Gastrocnemius medialis (tissue), 4 donors: ENCODE measurements around the gene UGT1A9. TPM values are rescaled to one million over a fixed set of nuclear protein-coding genes. Genes with fewer than 3 reads are reported as not detected.
"Not testable (repeated sequence)": the region's sequence is repeated elsewhere in the genome, so short reads cannot be mapped to it uniquely, and the experiment has no call there.

Experiments used
- ATAC-seq, 2 donors: fragments of 150-250 bp; one replicate each; pipeline ENCODE4 v1.9.1; 2016
- DNase-seq, 2 donors: peaks; one replicate each; pipeline ENCODE4 v3.0.0-alpha.2; 2019
- H3K27ac ChIP-seq, 4 donors: fragments of 200-600 bp; sonication (generic); 1 replicate in 1 of 4; 2 replicates in 3 of 4; pipeline ENCODE4 v1.5.1; 2016 to 2018; ENCODE audit warnings: mild to moderate bottlenecking in 2 of 4, moderate library complexity in 1 of 4
- H3K27me3 ChIP-seq, 3 donors: fragments of 200-600 bp; sonication (generic) in 2 of 3; 1 replicate in 1 of 3; 2 replicates in 2 of 3; pipeline versions ENCODE4 v1.5.1 to v1.6.0; 2016 to 2019; ENCODE audit warnings: mild to moderate bottlenecking in 1 of 3, moderate library complexity in 1 of 3
- H3K36me3 ChIP-seq, 2 donors: fragments of 200-600 bp; sonication (generic) in 1 of 2; one replicate each; pipeline ENCODE4 v1.5.1; 2017 to 2018
- H3K4me1 ChIP-seq, 2 donors: fragments of 200-600 bp; sonication (generic) in 1 of 2; one replicate each; pipeline ENCODE4 v1.5.1; 2016 to 2017; ENCODE audit warnings: mild to moderate bottlenecking in 2 of 2
- H3K4me3 ChIP-seq, 4 donors: fragments of 200-600 bp; sonication (generic) in 3 of 4; 1 replicate in 1 of 4; 2 replicates in 3 of 4; pipeline ENCODE4 v1.5.1; 2016 to 2019; ENCODE audit warnings: mild to moderate bottlenecking in 2 of 4
- H3K9me3 ChIP-seq, 3 donors: fragments of 200-600 bp; sonication (generic) in 2 of 3; 1 replicate in 1 of 3; 2 replicates in 2 of 3; pipeline ENCODE4 v1.5.1; 2016 to 2019
- CTCF ChIP-seq, 5 experiments: fragments of 450-650 bp in 3 of 5; fragments of 200-600 bp in 2 of 5; sonication (generic) in 2 of 5; IDR thresholded peaks in 4 of 5; conservative IDR thresholded peaks in 1 of 5; 1 replicate in 4 of 5; 2 replicates in 1 of 5; pipeline ENCODE4 v1.5.1; 2016 to 2019; ENCODE audit warnings: antibody characterized with exemption in 5 of 5, mild to moderate bottlenecking in 3 of 5, moderate library complexity in 3 of 5
- POLR2A ChIP-seq, 2 donors: fragments of 450-650 bp; IDR thresholded peaks; one replicate each; pipeline ENCODE4 v1.6.1; 2017; ENCODE audit warnings: antibody characterized with exemption in 2 of 2, mild to moderate bottlenecking in 2 of 2, moderate library complexity in 2 of 2
- in situ Hi-C, 4 donors: fragments of 200-750 bp; cut with MboI; loops; one replicate each; pipeline versions ENCODE4 v1.15.0 to v1.8.0; 2017; ENCODE audit warnings: low sequenced_read_pairs in 4 of 4
- intact Hi-C: fragments of 100-400 bp; cut with DNase I; formaldehyde crosslinking; loops from one replicate; pipeline ENCODE4 v1.15.1; 2023; ENCODE audit warnings: low total_unique reads
- total RNA-seq, 4 donors: library from RNA; depleted of rRNA; stranded (reverse); fragments of >200 nt; gene quantifications; one replicate each; pipeline versions ENCODE4 v1.1.0 to v1.2.3, GENCODE V29; 2016

UGT1A9 gene
- total RNA-seq, 4 donors from 2014 or later = 0.13 to 0.38 TPM; not detected in 2

DNA sequence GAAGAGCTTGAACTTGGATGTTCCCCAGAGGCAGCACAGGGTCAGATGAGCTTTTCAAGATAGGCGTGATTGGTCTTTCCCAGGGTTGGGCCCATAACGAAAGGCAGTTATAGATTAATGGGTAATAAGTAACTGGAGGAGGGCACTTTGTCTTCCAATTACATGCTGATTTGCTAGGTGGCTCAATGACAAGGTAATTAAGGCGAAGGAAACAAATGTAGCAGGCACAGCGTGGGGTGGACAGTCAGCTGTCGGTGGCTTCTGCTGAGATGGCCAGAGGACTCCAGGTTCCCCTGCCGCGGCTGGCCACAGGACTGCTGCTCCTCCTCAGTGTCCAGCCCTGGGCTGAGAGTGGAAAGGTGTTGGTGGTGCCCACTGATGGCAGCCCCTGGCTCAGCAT is 46.9 kb downstream of the UGT1A9 start, which contains the start of gene UGT1A4:
Gene UGT1A4 (plus strand): TSS at position 185 of the 400 bp plus-strand sequence. CDS start 85 bp downstream, at position 270.
- Histone ChIP-seq H3K4me3 (no peak within 1 kb of the TSS), H3K9me3 (no peaks in the 10 kb centered on the region), H3K4me1 (no peaks in the 10 kb centered on the region), H3K36me3 (no peaks in the 10 kb centered on the region), H3K27ac (no peak within 1 kb of the TSS), H3K27me3 (no peaks in the 10 kb centered on the region)
- intact Hi-C loops (no loop called here), in situ Hi-C loops (no loop called here)
- no peak for DNase-seq
- no peak for TF ChIP-seq POLR2A (IDR thresholded peaks at IDR 0.05)
- no peak for TF ChIP-seq CTCF (IDR thresholded peaks at IDR 0.05 in 4 of 5, conservative IDR thresholded peaks at IDR 0.05 in 1 of 5)
- no peak for ATAC-seq

GRCh38 chr2:233728723-233729301 is 57.1 kb downstream of the UGT1A9 start, which contains the start of gene UGT1A3:
Gene UGT1A3, plus strand, starts transcription at chr2:233729042. Its CDS starts 85 bp downstream, at chr2:233729127.
- TF ChIP-seq CTCF (IDR thresholded peaks at IDR 0.05 in 4 of 5, conservative IDR thresholded peaks at IDR 0.05 in 1 of 5) = no peak
- no peak for TF ChIP-seq POLR2A (IDR thresholded peaks at IDR 0.05)
- Histone ChIP-seq H3K27me3 (no peaks in the 10 kb centered on the region), H3K27ac (no peak within 1 kb of the TSS), H3K4me3 (no peak within 1 kb of the TSS), H3K36me3 (no peaks in the 10 kb centered on the region), H3K9me3 (no peaks in the 10 kb centered on the region), H3K4me1 (no peaks in the 10 kb centered on the region)
- no peak for ATAC-seq
- intact Hi-C loops = no loop called here
- in situ Hi-C loops = no loop called here
- DNase-seq = no peak

- intact Hi-C loops, ATAC-seq, H3K36me3 ChIP-seq, H3K27ac ChIP-seq, H3K4me3 ChIP-seq, H3K9me3 ChIP-seq, DNase-seq, H3K27me3 ChIP-seq, H3K4me1 ChIP-seq, in situ Hi-C loops: not testable (repeated sequence)
These were observed 65.4 kb downstream of the UGT1A9 start for GRCh38 chr2:233736868-233737653.

GRCh38 chr2:233740870-233741269 is 69.2 kb downstream of the UGT1A9 start:
- Histone ChIP-seq H3K36me3 (no peaks in the 10 kb centered on the region), H3K27me3 (no peaks in the 10 kb centered on the region)
- in situ Hi-C loops = no loop called here

More at GRCh38 chr2:233740870-233741269, 69.2 kb downstream of the UGT1A9 start:
- DNase-seq (no peak), ATAC-seq (no peak)
- H3K9me3 ChIP-seq = no peaks in the 10 kb centered on the region
- TF ChIP-seq CTCF (IDR thresholded peaks at IDR 0.05 in 4 of 5, conservative IDR thresholded peaks at IDR 0.05 in 1 of 5) (no peak), POLR2A (IDR thresholded peaks at IDR 0.05) (no peak)
- intact Hi-C loops = no loop called here
- H3K27ac ChIP-seq = no peak overlapping the region
- H3K4me1 ChIP-seq = no peaks in the 10 kb centered on the region
- H3K4me3 ChIP-seq = no peak overlapping the region
